H1 (cell line): Measurements from ENCODE around the gene USH1C. TPM values are rescaled to one million over a fixed set of nuclear protein-coding genes. Genes with fewer than 3 reads are reported as not detected.

Experiments
- CTCF ChIA-PET: fragments of 300-600 bp; sonication (Branson Sonifier 250); formaldehyde crosslinking; loops from one replicate; lab custom pipeline; 2021; ENCODE audit not compliant: partially characterized antibody; lab: Charles Lee
- POLR2A ChIA-PET: fragments of 300-600 bp; sonication (Branson Sonifier 250); formaldehyde crosslinking; loops from one replicate; lab custom pipeline; 2021; ENCODE audit warnings: inconsistent platforms; ENCODE audit not compliant: partially characterized antibody; lab: Charles Lee
- DNase-seq, 2 experiments: peaks; one replicate each; pipeline versions ENCODE4 v3.0.0 to v3.0.0-alpha.2; 2010 to 2022; ENCODE audit warnings: low spot score in 2 of 2, low read depth in 1 of 2, mixed read lengths in 1 of 2
- FAIRE-seq: peaks from 2 replicates; lab custom pipeline; 2011; peaks lifted over from hg19 to GRCh38; lab: Jason Lieb, UNC
- H2AFZ ChIP-seq: 2 replicates; pipeline ENCODE4 v1.8.1; 2012; ENCODE audit warnings: low read length, inconsistent platforms
- H2AK5ac ChIP-seq: 2 replicates; pipeline ENCODE4 v1.6.1; 2013; ENCODE audit warnings: low read depth, low read length
- H2BK120ac ChIP-seq: replicated peaks from 2 replicates; pipeline ENCODE3; 2013; ENCODE audit warnings: low read depth, low read length, inconsistent platforms
- H2BK12ac ChIP-seq: 2 replicates; pipeline ENCODE4 v1.6.1; 2013; ENCODE audit warnings: low read depth, low read length
- H2BK15ac ChIP-seq: 2 replicates; pipeline ENCODE4 v1.6.1; 2013; ENCODE audit warnings: low read length
- H2BK20ac ChIP-seq: 2 replicates; pipeline ENCODE4 v1.6.1; 2013; ENCODE audit warnings: low read length
- H2BK5ac ChIP-seq: 2 replicates; pipeline ENCODE4 v1.6.1; 2013; ENCODE audit warnings: low read depth, low read length
- H3K14ac ChIP-seq: 2 replicates; pipeline ENCODE4 v1.6.1; 2013; ENCODE audit warnings: inconsistent platforms; ENCODE audit not compliant: insufficient read length
- H3K18ac ChIP-seq: 2 replicates; pipeline ENCODE4 v1.6.1; 2013; ENCODE audit warnings: low read length; ENCODE audit errors: extremely low read depth
- H3K23ac ChIP-seq: 2 replicates; pipeline ENCODE4 v1.6.1; 2013; ENCODE audit warnings: inconsistent platforms; ENCODE audit not compliant: insufficient read length
- H3K23me2 ChIP-seq: 2 replicates; pipeline ENCODE4 v1.6.1; 2013; ENCODE audit warnings: low read depth, low read length
- H3K27ac ChIP-seq: 2 replicates; pipeline ENCODE4 v1.6.1; 2011; ENCODE audit warnings: low read depth, low read length, inconsistent platforms
- H3K27me3 ChIP-seq, 4 experiments: replicated peaks in 1 of 4; 1 replicate in 1 of 4; 2 replicates in 3 of 4; pipeline versions ENCODE4 v1.6.1 to v1.8.1; 2011 to 2013; ENCODE audit warnings: low read length in 3 of 4, mild to moderate bottlenecking in 3 of 4, inconsistent platforms in 2 of 4, mixed read lengths in 2 of 4, moderate library complexity in 1 of 4; ENCODE audit not compliant: control insufficient read depth in 3 of 4, insufficient read depth in 3 of 4; ENCODE audit errors: extremely low read depth in 1 of 4
- H3K36me3 ChIP-seq, 4 experiments: 2 replicates each; pipeline versions ENCODE4 v1.6.1 to v1.8.1; 2011 to 2013; ENCODE audit warnings: mild to moderate bottlenecking in 4 of 4, low read length in 3 of 4, moderate library complexity in 2 of 4, control low read depth in 1 of 4, inconsistent platforms in 1 of 4; ENCODE audit not compliant: insufficient read depth in 4 of 4, control insufficient read depth in 2 of 4
- H3K4ac ChIP-seq: replicated peaks from 2 replicates; pipeline ENCODE3; 2013; ENCODE audit warnings: low read length, low read depth, mixed read lengths, inconsistent platforms; ENCODE audit not compliant: insufficient read length
- H3K4me1 ChIP-seq, 4 experiments: replicated peaks in 1 of 4; 1 replicate in 1 of 4; 2 replicates in 3 of 4; pipeline versions ENCODE4 v1.6.1 to v1.8.1; 2011 to 2013; ENCODE audit warnings: low read length in 3 of 4, inconsistent platforms in 2 of 4, mixed read lengths in 1 of 4; ENCODE audit not compliant: insufficient read depth in 4 of 4, control insufficient read depth in 3 of 4
- H3K4me2 ChIP-seq, 2 experiments: 2 replicates each; pipeline versions ENCODE4 v1.6.1 to v1.8.1; 2011 to 2013; ENCODE audit warnings: low read depth in 2 of 2, low read length in 2 of 2, control low read depth in 1 of 2, inconsistent platforms in 1 of 2, mild to moderate bottlenecking in 1 of 2; ENCODE audit not compliant: insufficient read depth in 1 of 2
- H3K4me3 ChIP-seq, 4 experiments: fragments of 200-600, 300-600 bp in 1 of 4; sonication (generic), shearing (Covaris generic), sonication (Bioruptor Twin) in 1 of 4; 2 replicates each; pipeline versions ENCODE4 v1.5.1 to v1.8.1; 2011 to 2016; ENCODE audit warnings: low read length in 4 of 4, low read depth in 3 of 4, control low read depth in 2 of 4, inconsistent platforms in 2 of 4, mild to moderate bottlenecking in 2 of 4, mixed read lengths in 1 of 4, moderate library complexity in 1 of 4; ENCODE audit not compliant: insufficient read depth in 2 of 4; ENCODE audit errors: extremely low read depth in 1 of 4
- H3K56ac ChIP-seq: replicated peaks from 2 replicates; pipeline ENCODE3; 2013; ENCODE audit warnings: low read depth, mild to moderate bottlenecking, mixed read lengths, low read length, inconsistent platforms; ENCODE audit not compliant: insufficient read length
- H3K79me1 ChIP-seq: 2 replicates; pipeline ENCODE4 v1.6.1; 2013; ENCODE audit warnings: low read depth, low read length, control low read depth
- H3K79me2 ChIP-seq, 2 experiments: 2 replicates each; pipeline versions ENCODE4 v1.6.1 to v1.8.1; 2012 to 2013; ENCODE audit warnings: low read length in 2 of 2, mild to moderate bottlenecking in 2 of 2, inconsistent platforms in 1 of 2; ENCODE audit not compliant: insufficient read depth in 2 of 2, control insufficient read depth in 1 of 2
- H3K9ac ChIP-seq, 4 experiments: replicated peaks in 1 of 4; 1 replicate in 1 of 4; 2 replicates in 3 of 4; pipeline versions ENCODE4 v1.6.1 to v1.8.1; 2011 to 2013; ENCODE audit warnings: low read depth in 3 of 4, low read length in 3 of 4, control low read depth in 2 of 4, mild to moderate bottlenecking in 2 of 4, moderate library complexity in 2 of 4, inconsistent platforms in 1 of 4; ENCODE audit errors: extremely low read depth in 1 of 4
- H3K9me3 ChIP-seq, 2 experiments: 2 replicates each; pipeline versions ENCODE4 v1.6.1 to v1.8.1; 2012 to 2013; ENCODE audit warnings: mild to moderate bottlenecking in 2 of 2, moderate library complexity in 2 of 2, control low read depth in 1 of 2, inconsistent platforms in 1 of 2, low read depth in 1 of 2, low read length in 1 of 2, mixed read lengths in 1 of 2; ENCODE audit not compliant: insufficient read depth in 2 of 2
- H4K20me1 ChIP-seq, 2 experiments: replicated peaks in 1 of 2; 2 replicates each; pipeline versions ENCODE3 to v1.8.1; 2011 to 2013; ENCODE audit warnings: inconsistent platforms in 2 of 2, low read length in 2 of 2, mild to moderate bottlenecking in 1 of 2; ENCODE audit not compliant: insufficient read depth in 2 of 2, control insufficient read depth in 1 of 2
- H4K5ac ChIP-seq: 2 replicates; pipeline ENCODE4 v1.6.1; 2013; ENCODE audit warnings: low read length, low read depth, mixed read lengths, inconsistent platforms; ENCODE audit not compliant: insufficient read length
- H4K8ac ChIP-seq: 2 replicates; pipeline ENCODE4 v1.8.0; 2013; ENCODE audit warnings: mild to moderate bottlenecking, moderate library complexity, low read length, inconsistent platforms; ENCODE audit not compliant: insufficient read depth; ENCODE audit errors: extremely low read depth
- H4K91ac ChIP-seq: replicated peaks from 2 replicates; pipeline ENCODE3; 2013; ENCODE audit warnings: low read length, mixed read lengths, inconsistent platforms; ENCODE audit not compliant: insufficient read length
- HDAC2 ChIP-seq, 2 experiments: fragments of 300-600 bp in 1 of 2; sonication (generic) in 1 of 2; IDR thresholded peaks; 2 replicates each; pipeline ENCODE4 v1.6.1; 2011 to 2012; ENCODE audit warnings: low read depth in 2 of 2, low read length in 2 of 2, mild to moderate bottlenecking in 2 of 2, moderate library complexity in 2 of 2, borderline replicate concordance in 1 of 2, inconsistent platforms in 1 of 2
- RBBP5 ChIP-seq: IDR thresholded peaks from 2 replicates; pipeline ENCODE4 v1.7.1; 2012; ENCODE audit warnings: low read depth, mild to moderate bottlenecking, inconsistent platforms, low read length, moderate library complexity, borderline replicate concordance
- SIX5 ChIP-seq: IDR thresholded peaks from 2 replicates; pipeline ENCODE4 v1.6.1; 2011; ENCODE audit warnings: mild to moderate bottlenecking, low read depth, low read length
- SRF ChIP-seq: IDR thresholded peaks from 2 replicates; pipeline ENCODE4 v1.6.1; 2011; ENCODE audit warnings: mild to moderate bottlenecking, low read depth, low read length, moderate library complexity
- TAF1 ChIP-seq: IDR thresholded peaks from 2 replicates; pipeline ENCODE4 v1.6.1; 2011; ENCODE audit warnings: mild to moderate bottlenecking, low read depth, low read length
- WGBS, 2 experiments: shearing (Covaris generic) in 1 of 2; methylation state at CpG; one replicate each; pipeline versions ENCODE4 v1.1.6 to v1.1.7; 2013 to 2015; ENCODE audit warnings: low lambda C conversion rate in 2 of 2, mixed read lengths in 2 of 2, inconsistent platforms in 1 of 2, low coverage in 1 of 2, missing lambda C conversion rate in 1 of 2; ENCODE audit not compliant: insufficient replicate concordance in 2 of 2, insufficient coverage in 1 of 2, insufficient read length in 1 of 2; ENCODE audit errors: extremely low coverage in 1 of 2, missing lambda C conversion rate in 1 of 2; 5-methylcytosine and 5-hydroxymethylcytosine counted together
- polyA plus RNA-seq, 7 experiments: library from polyadenylated mRNA; depleted of rRNA in 3 of 7; stranded (reverse) in 5 of 7; unstranded in 2 of 7; fragments of >200 nt in 5 of 7; fragments of 200-250 nt in 2 of 7; gene quantifications; 1 replicate in 5 of 7; 2 replicates in 1 of 7; 4 replicates in 1 of 7; pipeline versions ENCODE4 v1.2.1 to v1.2.3, GENCODE V29; 2011 to 2013; ENCODE audit warnings: missing spikeins in 2 of 7, mixed read lengths in 2 of 7
- total RNA-seq: library from RNA; stranded (reverse); fragmentation: NEBNext Ultra II Directional; extraction: Animal tissue kit (Norgen Biotek cat#: 25700); gene quantifications from 2 replicates; pipeline ENCODE4 v1.2.1, GENCODE V29; 2021
- TF ChIP-seq, protein P1 (sequence below): IDR thresholded peaks from 2 replicates; pipeline ENCODE4 v1.6.1; 2012; ENCODE audit warnings: inconsistent platforms

The USH1C gene
- total and polyA plus RNA-seq, 2 of the 8 experiments (the other 6 are each of a cell fraction or from before 2014, with no cell fraction given) = 1.3 to 1.6 TPM

DNA sequence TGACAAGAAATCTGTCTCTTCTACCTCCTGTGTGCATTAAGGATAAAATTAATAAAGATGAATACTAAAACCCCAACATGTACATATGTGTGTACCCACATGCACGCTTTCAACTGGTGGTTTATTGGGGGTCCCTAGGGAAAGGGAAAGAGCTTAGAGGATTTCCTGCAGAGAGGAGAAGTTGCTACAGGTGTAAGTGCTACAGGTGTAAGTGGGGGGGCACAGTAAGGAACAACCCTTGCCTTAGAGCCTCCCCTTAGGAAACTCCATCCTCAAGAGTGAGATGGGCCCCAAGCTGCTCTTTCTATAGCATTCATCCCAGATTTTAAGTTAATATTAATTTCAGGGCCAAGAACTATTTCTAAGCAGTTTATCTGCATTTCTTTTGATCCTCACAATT, 55.7 kb downstream of the USH1C start:
- H4K20me1 ChIP-seq = no peaks in the 10 kb centered on the region

More for the DNA sequence above, 55.7 kb downstream of the USH1C start:
- FAIRE-seq (no peak), DNase-seq (no peak)
- Histone ChIP-seq H3K14ac (no peak overlapping the region), H3K79me2 (no peaks in the 10 kb centered on the region), H3K56ac (no peak overlapping the region), H2BK20ac (no peak overlapping the region), H2BK12ac (no peak overlapping the region), H3K9ac (no peak overlapping the region), H4K5ac (no peak overlapping the region), H2BK120ac (no peak overlapping the region), H3K36me3 (no peaks in the 10 kb centered on the region), H3K4ac (no peak overlapping the region), H4K8ac (no peak overlapping the region), H3K4me3 (no peak overlapping the region), H3K23ac (no peak overlapping the region), H3K4me1 (no peaks in the 10 kb centered on the region; a peak in 1 of 7 replicates), H3K27me3 (0 out of 7 replicates have a peak, but pooled peaks cover 0 to 2% (median 0%) of the 10 kb centered on the region in 4 experiments), H2AK5ac (no peak overlapping the region), H3K4me2 (no peak overlapping the region), H2BK15ac (no peak overlapping the region), H3K18ac (no peak overlapping the region), H4K91ac (no peak overlapping the region), H2AFZ (no peak overlapping the region), H2BK5ac (no peak overlapping the region), H3K79me1 (no peaks in the 10 kb centered on the region), H3K9me3 (no peaks in the 10 kb centered on the region), H3K27ac (no peak overlapping the region), H3K23me2 (no peaks in the 10 kb centered on the region)
- TF ChIP-seq SRF (no peak), HDAC2 (IDR thresholded peaks at IDR 0.05; ENCODE audit: borderline replicate concordance in 1 of 2, low read depth in 2 of 2, low read length in 2 of 2) (no peak), RBBP5 (no peak), TAF1 (no peak), SIX5 (no peak)
- TF ChIP-seq, protein P1, sequence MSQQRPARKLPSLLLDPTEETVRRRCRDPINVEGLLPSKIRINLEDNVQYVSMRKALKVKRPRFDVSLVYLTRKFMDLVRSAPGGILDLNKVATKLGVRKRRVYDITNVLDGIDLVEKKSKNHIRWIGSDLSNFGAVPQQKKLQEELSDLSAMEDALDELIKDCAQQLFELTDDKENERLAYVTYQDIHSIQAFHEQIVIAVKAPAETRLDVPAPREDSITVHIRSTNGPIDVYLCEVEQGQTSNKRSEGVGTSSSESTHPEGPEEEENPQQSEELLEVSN = no peak
- CTCF ChIA-PET = interaction anchor here (1.0 to 3.2 kb wide), 9 partner anchors 10 to 242 kb away, joined by 3 to 15 read pairs (median 3); no protein-coding TSS in a partner anchor
- POLR2A ChIA-PET = interaction anchor here (1.0 kb wide), 1 partner anchor 10 kb away, joined by 3 read pairs; no protein-coding TSS in a partner anchor
- WGBS, 2 experiments = 92% methylated on average over 1 of the region's 1 CpG; no CpG with 5 or more reads in 1 of the 2 experiments
